AG04450 (cell line): ENCODE data around the gene GAS7. TPM values are rescaled to one million over a fixed set of nuclear protein-coding genes. Genes with fewer than 3 reads are reported as not detected.
A peak's percentile ranks its signal among the peaks of the same experiment; 100 is the strongest.

Experiments used
- CTCF ChIA-PET: fragments of 300-600, 350-600 bp; formaldehyde crosslinking; extraction: SDS; loops from one replicate; lab custom pipeline; 2022; ENCODE audit warnings: antibody characterized with exemption, inconsistent platforms; lab: Charles Lee
- POLR2A ChIA-PET: fragments of 350-600 bp; formaldehyde crosslinking; extraction: SDS; loops from one replicate; lab custom pipeline; 2021; ENCODE audit warnings: antibody characterized with exemption, inconsistent platforms; lab: Yijun Ruan, JAX
- DNase-seq: peaks from one replicate; pipeline ENCODE4 v3.0.0-alpha.2; 2011; ENCODE audit warnings: low read depth, low spot score
- H3K27ac ChIP-seq: one replicate; pipeline ENCODE4 v1.5.1; 2012; ENCODE audit warnings: low read depth, low read length, control low read depth
- H3K27me3 ChIP-seq: one replicate; pipeline ENCODE4 v1.6.0; 2012; ENCODE audit warnings: low read length; ENCODE audit not compliant: control insufficient read depth, insufficient read depth
- H3K4me3 ChIP-seq: 2 replicates; pipeline ENCODE4 v1.5.1; 2011; ENCODE audit warnings: mild to moderate bottlenecking, low read depth, low read length, control low read depth
- H3K9me3 ChIP-seq: 2 replicates; pipeline ENCODE4 v1.5.1; 2012; ENCODE audit warnings: low read length; ENCODE audit not compliant: control insufficient read depth, insufficient read depth
- polyA plus RNA-seq: library from polyadenylated mRNA; depleted of rRNA; stranded (reverse); fragments of >200 nt; gene quantifications from 2 replicates; pipeline ENCODE4 v1.2.3, GENCODE V29; 2011
- TF ChIP-seq, protein P1 (sequence below): IDR thresholded peaks from 2 replicates; pipeline ENCODE4 v1.5.1; 2011; ENCODE audit warnings: low read depth, low read length, control low read depth, inconsistent platforms

Gene GAS7
- polyA plus RNA-seq, 1 experiment = 5.6 TPM

GRCh38 chr17:10201680-10202079 is 3.3 kb upstream of the GAS7 start:
- Histone ChIP-seq H3K27ac (no peak overlapping the region), H3K4me3 (no peak overlapping the region), H3K27me3 (peaks cover 12% of the 10 kb centered on the region), H3K9me3 (peaks cover 13% of the 10 kb centered on the region)
- POLR2A ChIA-PET = no interaction called here
- TF ChIP-seq, protein P1, sequence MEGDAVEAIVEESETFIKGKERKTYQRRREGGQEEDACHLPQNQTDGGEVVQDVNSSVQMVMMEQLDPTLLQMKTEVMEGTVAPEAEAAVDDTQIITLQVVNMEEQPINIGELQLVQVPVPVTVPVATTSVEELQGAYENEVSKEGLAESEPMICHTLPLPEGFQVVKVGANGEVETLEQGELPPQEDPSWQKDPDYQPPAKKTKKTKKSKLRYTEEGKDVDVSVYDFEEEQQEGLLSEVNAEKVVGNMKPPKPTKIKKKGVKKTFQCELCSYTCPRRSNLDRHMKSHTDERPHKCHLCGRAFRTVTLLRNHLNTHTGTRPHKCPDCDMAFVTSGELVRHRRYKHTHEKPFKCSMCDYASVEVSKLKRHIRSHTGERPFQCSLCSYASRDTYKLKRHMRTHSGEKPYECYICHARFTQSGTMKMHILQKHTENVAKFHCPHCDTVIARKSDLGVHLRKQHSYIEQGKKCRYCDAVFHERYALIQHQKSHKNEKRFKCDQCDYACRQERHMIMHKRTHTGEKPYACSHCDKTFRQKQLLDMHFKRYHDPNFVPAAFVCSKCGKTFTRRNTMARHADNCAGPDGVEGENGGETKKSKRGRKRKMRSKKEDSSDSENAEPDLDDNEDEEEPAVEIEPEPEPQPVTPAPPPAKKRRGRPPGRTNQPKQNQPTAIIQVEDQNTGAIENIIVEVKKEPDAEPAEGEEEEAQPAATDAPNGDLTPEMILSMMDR = no peak
- no peak for DNase-seq
- CTCF ChIA-PET = no interaction called here

- H3K27ac ChIP-seq = no peak overlapping the region
- no peak overlapping the region for H3K4me3 ChIP-seq
- DNase-seq = no peak
- TF ChIP-seq, protein P1 = no peak
- CTCF ChIA-PET = no interaction called here
- POLR2A ChIA-PET = no interaction called here
- H3K27me3 ChIP-seq = peaks cover 12% of the 10 kb centered on the region
- H3K9me3 ChIP-seq = peaks cover 9% of the 10 kb centered on the region
These were observed 2.2 kb upstream of the GAS7 start for GRCh38 chr17:10200645-10201044.

DNA sequence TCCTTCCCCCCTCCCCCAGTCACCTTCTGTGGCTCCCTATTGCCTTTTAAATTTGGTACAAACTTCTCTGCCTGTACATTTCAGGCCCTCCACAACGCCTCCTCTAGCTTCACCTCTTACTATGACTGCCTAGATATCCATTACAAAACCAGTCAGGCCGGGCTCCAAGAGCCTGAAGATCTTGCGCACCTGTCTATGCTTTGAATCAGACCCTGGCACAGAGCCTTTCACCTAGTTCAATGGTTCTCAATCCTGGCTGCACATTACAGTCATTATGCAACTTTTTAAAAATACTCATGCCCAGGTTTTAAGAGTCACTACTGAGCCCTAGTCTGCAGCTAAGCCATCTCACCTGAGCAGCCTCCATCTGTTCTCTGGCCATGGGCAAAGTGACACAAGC is 1.6 kb upstream of the GAS7 start:
- POLR2A ChIA-PET = no interaction called here
- H3K4me3 ChIP-seq = no peak overlapping the region
- peaks cover 12% of the 10 kb centered on the region for H3K27me3 ChIP-seq
- H3K9me3 ChIP-seq = peaks cover 8% of the 10 kb centered on the region
- DNase-seq = no peak
- no peak overlapping the region for H3K27ac ChIP-seq
- TF ChIP-seq, protein P1 = no peak
- CTCF ChIA-PET = no interaction called here

DNA sequence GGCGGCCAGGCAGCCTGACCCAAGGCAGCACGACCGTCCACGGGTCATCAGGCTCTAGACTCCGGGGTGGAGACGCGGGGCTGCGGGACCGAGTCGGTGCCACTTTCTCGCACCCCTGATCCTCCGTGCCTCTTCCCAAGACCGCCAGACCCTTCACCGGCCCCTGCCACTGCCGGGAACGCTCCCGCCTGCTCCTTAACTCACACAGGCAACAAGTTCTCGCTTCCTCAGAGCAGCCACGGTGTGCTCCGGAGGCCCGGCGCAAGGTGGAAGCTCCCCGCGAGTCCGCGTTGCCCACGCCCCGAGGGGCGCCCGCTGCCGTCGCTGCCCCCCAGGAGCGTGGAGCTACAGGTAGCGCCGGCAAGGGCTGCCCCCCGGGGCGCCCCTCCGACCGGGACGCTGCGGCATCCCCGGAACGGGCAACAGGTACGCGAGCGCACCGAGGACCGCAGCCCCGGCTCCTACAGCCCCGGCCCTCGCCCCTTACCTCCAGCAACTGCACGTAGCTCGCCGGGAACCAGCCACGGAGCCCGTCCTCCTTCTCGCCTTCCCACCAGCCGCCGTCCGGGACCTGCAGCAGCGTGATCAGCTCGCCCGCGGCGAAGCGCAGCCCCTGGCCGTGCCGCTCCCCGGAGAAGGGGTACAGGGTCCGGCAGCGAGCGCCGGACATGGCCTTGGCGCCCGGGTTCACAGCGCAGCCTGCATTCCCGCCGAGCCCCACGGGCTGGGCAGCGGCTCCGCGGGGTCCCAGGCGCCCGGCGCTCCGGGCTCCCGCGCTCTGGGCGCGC is 491 bp downstream of the GAS7 start:
- Histone ChIP-seq H3K4me3 (peak overlapping the region; percentile 59), H3K9me3 (peaks cover 15% of the 10 kb centered on the region), H3K27me3 (peaks cover 12% of the 10 kb centered on the region), H3K27ac (no peak overlapping the region)
- ChIA-PET CTCF (interaction anchor here (0.6 kb wide), 1 partner anchor 498 kb away, joined by 4 read pairs; no protein-coding TSS in a partner anchor), POLR2A (interaction anchor here (0.9 kb wide), 1 partner anchor 70 kb away, joined by 6 read pairs; no protein-coding TSS in a partner anchor)
- no peak for DNase-seq
- TF ChIP-seq, protein P1 = no peak

DNA sequence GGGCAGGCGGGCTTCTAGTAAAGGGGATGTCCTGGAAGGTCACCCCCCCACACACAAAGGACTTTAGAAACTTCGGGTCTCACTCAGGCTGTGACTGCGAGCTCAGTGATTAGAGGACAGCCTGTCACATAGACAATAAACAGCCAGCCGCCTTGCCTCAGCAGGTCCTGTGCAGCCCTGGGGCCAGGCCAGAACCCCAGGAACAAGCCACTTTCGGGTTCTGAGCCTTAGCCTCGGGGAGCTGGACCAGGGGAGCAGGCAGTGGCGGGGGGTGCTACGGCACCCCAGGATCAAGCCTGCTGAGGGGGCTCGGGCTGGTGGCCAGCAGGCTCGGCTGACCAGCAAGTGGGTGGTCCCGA is 1.1 kb downstream of the GAS7 start:
- H3K27ac ChIP-seq = no peak overlapping the region
- H3K27me3 ChIP-seq = peaks cover 12% of the 10 kb centered on the region
- H3K9me3 ChIP-seq = peaks cover 16% of the 10 kb centered on the region
- peak overlapping the region; percentile 59 for H3K4me3 ChIP-seq
- TF ChIP-seq, protein P1 = no peak
- POLR2A ChIA-PET = interaction anchor here (0.9 kb wide), 1 partner anchor 69 kb away, joined by 6 read pairs; no protein-coding TSS in a partner anchor
- CTCF ChIA-PET = no interaction called here
- no peak for DNase-seq
